Transverse colon (tissue), 4 donors: ENCODE results near the gene TMEM214. TPM values are rescaled to one million over a fixed set of nuclear protein-coding genes. Genes with fewer than 3 reads are reported as not detected.
A peak's percentile ranks its signal among the peaks of the same experiment; 100 is the strongest.

Source experiments
- DNase-seq: peaks from one replicate; pipeline ENCODE4 v3.0.0-alpha.2; 2019
- H3K27ac ChIP-seq, 4 donors: fragments of 200-600 bp; sonication (generic); 2 replicates each; pipeline ENCODE4 v1.5.1; 2016 to 2018; ENCODE audit warnings: inconsistent platforms in 4 of 4
- H3K27me3 ChIP-seq: fragments of 200-600 bp; sonication (generic); 2 replicates; pipeline ENCODE4 v1.5.1; 2017; ENCODE audit warnings: inconsistent platforms
- H3K36me3 ChIP-seq, 4 donors: fragments of 200-600 bp; sonication (generic); 2 replicates each; pipeline ENCODE4 v1.5.1; 2017 to 2019; ENCODE audit warnings: inconsistent platforms in 4 of 4
- H3K4me1 ChIP-seq, 4 donors: fragments of 200-600 bp; sonication (generic); 2 replicates each; pipeline ENCODE4 v1.5.1; 2017 to 2020; ENCODE audit warnings: inconsistent platforms in 4 of 4
- H3K4me3 ChIP-seq, 4 donors: fragments of 200-600 bp; sonication (generic); 1 replicate in 1 of 4; 2 replicates in 3 of 4; pipeline versions ENCODE4 v1.5.1 to v1.6.1; 2017 to 2019; ENCODE audit warnings: inconsistent platforms in 4 of 4
- H3K9me3 ChIP-seq, 2 donors: fragments of 200-600 bp; sonication (generic); 2 replicates each; pipeline ENCODE4 v1.5.1; 2017 to 2019; ENCODE audit warnings: inconsistent platforms in 2 of 2
- CTCF ChIP-seq, 5 experiments: fragments of 200-600 bp in 3 of 5; fragments of 450-650 bp in 2 of 5; sonication (generic) in 3 of 5; IDR thresholded peaks; 1 replicate in 2 of 5; 2 replicates in 3 of 5; pipeline ENCODE4 v1.5.1; 2016 to 2017; ENCODE audit warnings: antibody characterized with exemption in 5 of 5, inconsistent platforms in 3 of 5, mild to moderate bottlenecking in 2 of 5, moderate library complexity in 1 of 5
- EP300 ChIP-seq: sonication (generic); formaldehyde crosslinking; IDR thresholded peaks from one replicate; pipeline ENCODE4 v1.6.1; 2017; ENCODE audit warnings: antibody characterized with exemption, low read depth
- POLR2A ChIP-seq: fragments of 450-650 bp; IDR thresholded peaks from one replicate; pipeline ENCODE4 v1.6.1; 2016; ENCODE audit warnings: antibody characterized with exemption, mild to moderate bottlenecking, moderate library complexity
- POLR2AphosphoS5 ChIP-seq, 3 donors: sonication (generic); formaldehyde crosslinking; IDR thresholded peaks; one replicate each; pipeline ENCODE4 v1.6.1; 2016; ENCODE audit warnings: antibody characterized with exemption in 3 of 3
- WGBS, 2 donors: methylation state at CpG; one replicate each; pipeline ENCODE4 v1.1.5; 2018; ENCODE audit warnings: low coverage in 1 of 2; 5-methylcytosine and 5-hydroxymethylcytosine counted together
- in situ Hi-C, 4 donors: fragments of 200-750 bp; cut with MboI; loops; one replicate each; pipeline versions ENCODE4 v1.15.0 to v1.15.1; 2017; ENCODE audit warnings: low sequenced_read_pairs in 3 of 4, low pct_ligation_motif_present in 1 of 4, low pct_unique_long_range_greater_than_20kb in 1 of 4
- intact Hi-C: fragments of 100-400 bp; cut with DNase I; formaldehyde crosslinking; loops from one replicate; pipeline ENCODE4 v1.15.1; 2023; ENCODE audit warnings: low total_unique reads
- total RNA-seq, 4 donors: library from RNA; depleted of rRNA; stranded (reverse); fragments of >200 nt; gene quantifications; one replicate each; pipeline ENCODE4 v1.1.0, GENCODE V29; 2016

TMEM214 gene
- total RNA-seq, 4 donors from 2014 or later, result 51.2 to 179 (median 127) TPM

- no peak overlapping the region for H3K4me3 ChIP-seq
- WGBS, 2 donors, result 67 to 89% methylated on average over 1 to 6 of the region's 6 CpGs
- in situ Hi-C loops, result loop anchor here (10.0 to 25.0 kb wide), 2 partner anchors 120 to 122 kb away; partner anchors contain the start of gene MAPRE3 (in 3 of the 4)
- DNase-seq, result no peak
- H3K27ac ChIP-seq, result peak overlapping the region in 3 of 4 donors; percentile 92 to 94 (median 93)
- peaks cover 25 to 57% (median 36%) of the 10 kb centered on the region in 4 donors for H3K4me1 ChIP-seq
- intact Hi-C loops, result loop anchor here (5.0 kb wide), 2 partner anchors 32 to 52 kb away; partner anchors contain the start of genes AGBL5 and TMEM214
- TF ChIP-seq CTCF (IDR thresholded peaks at IDR 0.05) (no peak), EP300 (no peak), POLR2A (no peak), POLR2AphosphoS5 (IDR thresholded peaks at IDR 0.05) (no peak)
- no peaks in the 10 kb centered on the region for H3K9me3 ChIP-seq
- no peaks in the 10 kb centered on the region for H3K27me3 ChIP-seq
- H3K36me3 ChIP-seq, result no peaks in the 10 kb centered on the region
These were observed 51.7 kb downstream of the TMEM214 start for GRCh38 chr2:27084297-27085061.

DNA sequence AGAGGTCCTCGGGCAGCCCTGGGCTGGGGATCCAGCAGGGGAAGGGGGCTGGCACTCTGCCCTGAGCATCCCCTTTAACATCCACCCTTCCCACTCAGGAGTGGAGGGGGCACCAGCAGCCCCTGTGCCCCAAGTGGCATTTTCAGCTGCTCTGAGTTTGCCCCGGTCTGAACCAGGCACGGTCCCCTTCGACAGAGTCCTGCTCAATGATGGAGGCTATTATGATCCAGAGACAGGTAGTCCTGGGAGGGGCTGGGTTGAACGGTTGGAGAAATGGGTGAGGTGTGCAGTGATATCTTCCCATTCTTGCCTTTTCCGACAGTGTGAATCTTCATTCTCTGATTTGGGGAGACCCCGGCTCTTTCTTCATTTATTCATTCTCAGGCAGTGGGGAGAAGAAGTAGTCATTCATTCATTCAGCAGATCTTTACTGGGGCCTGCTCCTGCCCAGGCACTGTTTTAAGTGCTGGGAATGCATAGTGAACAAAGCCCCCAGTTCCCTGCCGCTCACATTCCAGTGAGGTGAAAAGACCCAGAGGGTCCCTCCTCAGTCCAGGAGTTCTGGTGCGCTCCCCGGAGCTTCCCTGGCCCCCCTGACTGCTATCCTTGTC, 52.4 kb downstream of the TMEM214 start:
- no peaks in the 10 kb centered on the region for H3K36me3 ChIP-seq
- intact Hi-C loops (loop anchor here (5.0 kb wide), 2 partner anchors 33 to 53 kb away; partner anchors contain the start of genes AGBL5 and TMEM214), in situ Hi-C loops (loop anchor here (10.0 to 25.0 kb wide), 2 partner anchors 120 to 123 kb away; partner anchors contain the start of gene MAPRE3 (in 3 of the 4))
- peak in 1 of 5 experiments; percentile 17 for TF ChIP-seq CTCF (IDR thresholded peaks at IDR 0.05)
- TF ChIP-seq EP300, result no peak
- TF ChIP-seq POLR2AphosphoS5 (IDR thresholded peaks at IDR 0.05), result no peak
- TF ChIP-seq POLR2A, result no peak
- H3K4me1 ChIP-seq, result peaks cover 25 to 57% (median 36%) of the 10 kb centered on the region in 4 donors
- no peaks in the 10 kb centered on the region for H3K27me3 ChIP-seq
- no peaks in the 10 kb centered on the region for H3K9me3 ChIP-seq
- WGBS, 2 donors, result 55% methylated on average over 9 of the region's 10 CpGs; no CpG with 5 or more reads in 1 of the 2 donors
- peak overlapping the region; percentile 92 to 94 (median 92) for H3K27ac ChIP-seq
- no peak for DNase-seq
- peak overlapping the region in 3 of 4 donors; percentile 51 to 72 (median 54) for H3K4me3 ChIP-seq

DNA sequence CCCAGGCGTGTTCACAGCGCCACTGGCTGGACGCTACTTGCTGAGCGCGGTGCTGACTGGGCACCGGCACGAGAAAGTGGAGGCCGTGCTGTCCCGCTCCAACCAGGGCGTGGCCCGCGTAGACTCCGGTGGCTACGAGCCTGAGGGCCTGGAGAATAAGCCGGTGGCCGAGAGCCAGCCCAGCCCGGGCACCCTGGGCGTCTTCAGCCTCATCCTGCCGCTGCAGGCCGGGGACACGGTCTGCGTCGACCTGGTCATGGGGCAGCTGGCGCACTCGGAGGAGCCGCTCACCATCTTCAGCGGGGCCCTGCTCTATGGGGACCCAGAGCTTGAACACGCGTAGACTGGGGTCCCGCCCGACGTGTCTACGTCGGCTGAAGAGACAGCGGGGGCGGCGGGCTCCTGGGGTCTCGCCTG, 52.9 kb downstream of the TMEM214 start:
- peak overlapping the region; percentile 35 to 72 (median 52) for H3K4me3 ChIP-seq
- 1% methylated on average over 33 of the region's 38 CpGs; no CpG with 5 or more reads in 1 of the 2 donors for WGBS, 2 donors
- H3K27ac ChIP-seq, result peak overlapping the region; percentile 92 to 94 (median 92)
- intact Hi-C loops (loop anchor here (5.0 kb wide), 2 partner anchors 33 to 53 kb away; partner anchors contain the start of genes AGBL5 and TMEM214), in situ Hi-C loops (loop anchor here (10.0 to 25.0 kb wide), 2 partner anchors 121 to 123 kb away; partner anchors contain the start of gene MAPRE3 (in 3 of the 4))
- H3K9me3 ChIP-seq, result no peaks in the 10 kb centered on the region
- no peaks in the 10 kb centered on the region for H3K36me3 ChIP-seq
- DNase-seq, result peak; percentile 84
- no peaks in the 10 kb centered on the region for H3K27me3 ChIP-seq
- TF ChIP-seq POLR2AphosphoS5 (IDR thresholded peaks at IDR 0.05) (peak; percentile 34 to 66 (median 64)), POLR2A (peak; percentile 8), EP300 (no peak), CTCF (IDR thresholded peaks at IDR 0.05) (peak in 3 of 5 experiments; percentile 15 to 37 (median 17))
- peaks cover 25 to 56% (median 36%) of the 10 kb centered on the region in 4 donors for H3K4me1 ChIP-seq
